C4-2B (cell line): Measurements from ENCODE around the gene KRT83.

ENCODE experiments used
- H3K27ac ChIP-seq: fragments of 450-650 bp; 2 replicates; pipeline ENCODE4 v1.5.1; 2017
- CTCF ChIP-seq: fragments of 450-650 bp; conservative IDR thresholded peaks from 2 replicates; pipeline ENCODE4 v1.5.1; 2017; ENCODE audit warnings: mild to moderate bottlenecking
- ZFX ChIP-seq: fragments of 450-650 bp; IDR thresholded peaks from 2 replicates; pipeline ENCODE4 v1.6.1; 2017

KRT83 gene

GRCh38 chr12:52266514-52266913 is 54.7 kb downstream of the KRT83 start:
- TF ChIP-seq CTCF: no peak
- TF ChIP-seq ZFX: no peak
- H3K27ac ChIP-seq: no peak overlapping the region

- no peak overlapping the region for H3K27ac ChIP-seq
These were observed 56.8 kb downstream of the KRT83 start for GRCh38 chr12:52264435-52264825.

More at GRCh38 chr12:52264435-52264825, 56.8 kb downstream of the KRT83 start:
- TF ChIP-seq CTCF (no peak), ZFX (no peak)
